Measurements from ENCODE around the gene HSD17B1. TPM values are rescaled to one million over a fixed set of nuclear protein-coding genes. Genes with fewer than 3 reads are reported as not detected.
A peak's percentile ranks its signal among the peaks of the same experiment; 100 is the strongest.

HSD17B1 gene
- total and polyA plus RNA-seq, 2 of the 13 experiments (the other 11 are each of a cell fraction or from before 2014, with no cell fraction given), result 0.54 to 0.93 TPM

DNA sequence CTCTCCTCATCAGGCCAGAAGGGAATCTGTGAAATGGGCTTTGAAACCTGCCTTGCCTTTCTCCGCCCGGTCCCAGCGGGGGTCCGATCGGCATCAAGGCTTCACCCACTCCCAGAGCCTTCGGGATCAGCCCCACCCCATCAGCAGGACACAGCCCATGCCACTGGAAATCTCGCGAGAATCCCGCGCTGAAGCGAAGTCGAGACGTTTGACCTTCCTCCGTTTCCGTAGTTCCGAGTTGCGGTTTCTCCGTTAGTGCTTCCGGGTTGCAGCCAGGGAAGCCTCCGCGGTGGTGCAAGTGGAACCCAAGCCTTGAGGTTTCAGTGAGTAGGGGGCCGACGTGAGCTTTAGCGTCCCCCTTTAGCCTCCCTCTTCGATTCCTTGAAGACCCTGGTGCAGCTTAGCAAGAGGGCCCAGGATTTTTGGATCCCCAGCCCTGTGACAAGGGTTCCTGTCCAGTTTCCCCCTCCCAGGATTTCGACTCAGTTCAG lies 9.2 kb downstream of the HSD17B1 start, which contains the start of gene COASY (continued):
- TF ChIP-seq ARID4A (CRISPR knock-in tag; IDR thresholded peaks at IDR 0.05; ENCODE audit: borderline replicate concordance) (peak; percentile 93), SCMH1 (CRISPR knock-in tag; IDR thresholded peaks at IDR 0.05; ENCODE audit: borderline replicate concordance) (no peak), KMT2A (CRISPR knock-in tag; IDR thresholded peaks at IDR 0.05) (peak; percentile 93; the same call in 1 of the 2 replicates), ZNF326 (CRISPR knock-in tag; IDR thresholded peaks at IDR 0.05; ENCODE audit: borderline replicate concordance) (no peak), HNF1B (CRISPR knock-in tag; IDR thresholded peaks at IDR 0.05) (peak; percentile 90), ISX (CRISPR knock-in tag; conservative IDR thresholded peaks at IDR 0.05) (no peak; the same call in 1 of the 2 replicates), CREB1 (IDR thresholded peaks at IDR 0.05) (0 out of 2 replicates have a peak, but pooled peaks have one; percentile 20), CREB1 (CRISPR knock-in tag; IDR thresholded peaks at IDR 0.05) (no peak; the same call in 1 of the 2 replicates), ZBTB33 (CRISPR knock-in tag; IDR thresholded peaks at IDR 0.05) (no peak; the same call in 1 of the 2 replicates), GABPB1 (CRISPR knock-in tag; IDR thresholded peaks at IDR 0.05) (peak; percentile 98), RAD51 (IDR thresholded peaks at IDR 0.05; ENCODE audit: borderline replicate concordance) (no peak), DMAP1 (CRISPR knock-in tag; IDR thresholded peaks at IDR 0.05) (peak; percentile 78), REL (CRISPR knock-in tag; conservative IDR thresholded peaks at IDR 0.05) (0 out of 2 replicates have a peak, but pooled peaks have one; percentile 75), NFIC (IDR thresholded peaks at IDR 0.05; ENCODE audit: low read length) (no peak; the same call in none of the 2 replicates), CHD2 (IDR thresholded peaks at IDR 0.05; ENCODE audit: low read depth, low read length) (peak; percentile 99), ZNF772 (CRISPR knock-in tag; IDR thresholded peaks at IDR 0.05) (peak; percentile 86; the same call in 1 of the 2 replicates)
- TF ChIP-seq, protein P1, sequence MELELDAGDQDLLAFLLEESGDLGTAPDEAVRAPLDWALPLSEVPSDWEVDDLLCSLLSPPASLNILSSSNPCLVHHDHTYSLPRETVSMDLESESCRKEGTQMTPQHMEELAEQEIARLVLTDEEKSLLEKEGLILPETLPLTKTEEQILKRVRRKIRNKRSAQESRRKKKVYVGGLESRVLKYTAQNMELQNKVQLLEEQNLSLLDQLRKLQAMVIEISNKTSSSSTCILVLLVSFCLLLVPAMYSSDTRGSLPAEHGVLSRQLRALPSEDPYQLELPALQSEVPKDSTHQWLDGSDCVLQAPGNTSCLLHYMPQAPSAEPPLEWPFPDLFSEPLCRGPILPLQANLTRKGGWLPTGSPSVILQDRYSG (CRISPR knock-in tag; IDR thresholded peaks at IDR 0.05), result no peak
- TF ChIP-seq, protein P2, sequence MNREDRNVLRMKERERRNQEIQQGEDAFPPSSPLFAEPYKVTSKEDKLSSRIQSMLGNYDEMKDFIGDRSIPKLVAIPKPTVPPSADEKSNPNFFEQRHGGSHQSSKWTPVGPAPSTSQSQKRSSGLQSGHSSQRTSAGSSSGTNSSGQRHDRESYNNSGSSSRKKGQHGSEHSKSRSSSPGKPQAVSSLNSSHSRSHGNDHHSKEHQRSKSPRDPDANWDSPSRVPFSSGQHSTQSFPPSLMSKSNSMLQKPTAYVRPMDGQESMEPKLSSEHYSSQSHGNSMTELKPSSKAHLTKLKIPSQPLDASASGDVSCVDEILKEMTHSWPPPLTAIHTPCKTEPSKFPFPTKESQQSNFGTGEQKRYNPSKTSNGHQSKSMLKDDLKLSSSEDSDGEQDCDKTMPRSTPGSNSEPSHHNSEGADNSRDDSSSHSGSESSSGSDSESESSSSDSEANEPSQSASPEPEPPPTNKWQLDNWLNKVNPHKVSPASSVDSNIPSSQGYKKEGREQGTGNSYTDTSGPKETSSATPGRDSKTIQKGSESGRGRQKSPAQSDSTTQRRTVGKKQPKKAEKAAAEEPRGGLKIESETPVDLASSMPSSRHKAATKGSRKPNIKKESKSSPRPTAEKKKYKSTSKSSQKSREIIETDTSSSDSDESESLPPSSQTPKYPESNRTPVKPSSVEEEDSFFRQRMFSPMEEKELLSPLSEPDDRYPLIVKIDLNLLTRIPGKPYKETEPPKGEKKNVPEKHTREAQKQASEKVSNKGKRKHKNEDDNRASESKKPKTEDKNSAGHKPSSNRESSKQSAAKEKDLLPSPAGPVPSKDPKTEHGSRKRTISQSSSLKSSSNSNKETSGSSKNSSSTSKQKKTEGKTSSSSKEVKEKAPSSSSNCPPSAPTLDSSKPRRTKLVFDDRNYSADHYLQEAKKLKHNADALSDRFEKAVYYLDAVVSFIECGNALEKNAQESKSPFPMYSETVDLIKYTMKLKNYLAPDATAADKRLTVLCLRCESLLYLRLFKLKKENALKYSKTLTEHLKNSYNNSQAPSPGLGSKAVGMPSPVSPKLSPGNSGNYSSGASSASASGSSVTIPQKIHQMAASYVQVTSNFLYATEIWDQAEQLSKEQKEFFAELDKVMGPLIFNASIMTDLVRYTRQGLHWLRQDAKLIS (CRISPR knock-in tag; IDR thresholded peaks at IDR 0.05), result peak; percentile 22; the same call in 1 of the 2 replicates
